Activated CD8-positive, alpha-beta T cell treated with anti-CD3 and anti-CD28 coated beads, Interleukin-2, amount 10 ng/mL, durations not matched to agents 7 days and 5 days (primary cell): ENCODE results near the gene NAT9. TPM values are rescaled to one million over a fixed set of nuclear protein-coding genes. Genes with fewer than 3 reads are reported as not detected.

Experiments used
- ATAC-seq: fragments of 150-1000 bp; cut with Tn5 transposase; one replicate; pipeline ENCODE4 v1.10.0; 2021; ENCODE audit warnings: moderate library complexity
- CTCF ChIA-PET: fragments of 350-600 bp; sonication (Branson Sonifier 250); formaldehyde crosslinking; loops from one replicate; lab custom pipeline; 2021; ENCODE audit warnings: antibody characterized with exemption; lab: Charles Lee
- POLR2A ChIA-PET: fragments of 350-600 bp; sonication (Branson Sonifier 250); formaldehyde crosslinking; loops from one replicate; lab custom pipeline; 2021; ENCODE audit warnings: antibody characterized with exemption; lab: Charles Lee
- DNase-seq: peaks from one replicate; pipeline ENCODE4 v3.0.0-alpha.2; 2020
- H3K27ac Mint-ChIP-seq: one replicate; pipeline ENCODE4 v1.8.0; 2021; ENCODE audit warnings: mild to moderate bottlenecking, mixed read lengths
- H3K27me3 Mint-ChIP-seq: one replicate; pipeline ENCODE4 v1.8.0; 2021; ENCODE audit warnings: low read depth, mixed read lengths
- H3K36me3 Mint-ChIP-seq: one replicate; pipeline ENCODE4 v1.8.0; 2021; ENCODE audit warnings: low read depth, mixed read lengths
- H3K4me1 Mint-ChIP-seq: one replicate; pipeline ENCODE4 v1.8.0; 2021; ENCODE audit warnings: low read depth, mixed read lengths
- H3K4me3 Mint-ChIP-seq: one replicate; pipeline ENCODE4 v1.8.0; 2021; ENCODE audit warnings: mild to moderate bottlenecking, mixed read lengths
- H3K9me3 Mint-ChIP-seq: one replicate; pipeline ENCODE4 v1.8.0; 2022; ENCODE audit warnings: mixed read lengths; ENCODE audit not compliant: insufficient read depth
- total RNA-seq, 2 experiments: library from RNA; stranded (reverse); gene quantifications; one replicate each; pipeline ENCODE4 v1.2.3, GENCODE V29; 2021

Gene NAT9
- 10 to 100 TPM; 28.3 to 30.7 TPM for total RNA-seq

- peaks cover 70% of the 10 kb centered on the region for H3K4me1 Mint-ChIP-seq
- DNase-seq (peak; percentile 99), ATAC-seq (peak; percentile 83)
- H3K36me3 Mint-ChIP-seq, result peaks cover 57% of the 10 kb centered on the region
- H3K9me3 Mint-ChIP-seq, result no peaks in the 10 kb centered on the region
- peak within 1 kb of the TSS; percentile 97 for H3K4me3 Mint-ChIP-seq
- ChIA-PET CTCF (interaction anchor here (0.7 to 8.0 kb wide), 12 partner anchors 12 to 119 kb away, joined by 3 to 73 read pairs (median 7); partner anchors contain the start of gene RAB37), POLR2A (interaction anchor here (0.7 to 3.5 kb wide), 5 partner anchors 16 to 38 kb away, joined by 3 to 11 read pairs (median 6); no protein-coding TSS in a partner anchor)
- no peaks in the 10 kb centered on the region for H3K27me3 Mint-ChIP-seq
- peak within 1 kb of the TSS; percentile 89 for H3K27ac Mint-ChIP-seq
Observed at GRCh38 chr17:74776044-74776962, at the start of gene NAT9. NAT9 (minus strand) TSS chr17:74776345; CDS start chr17:74775698, 647 bp downstream.

- H3K27me3 Mint-ChIP-seq, result no peaks in the 10 kb centered on the region
- ChIA-PET CTCF (no interaction called here), POLR2A (no interaction called here)
- H3K4me3 Mint-ChIP-seq, result no peak overlapping the region
- no peaks in the 10 kb centered on the region for H3K36me3 Mint-ChIP-seq
- H3K27ac Mint-ChIP-seq, result no peak overlapping the region
- ATAC-seq, result no peak
- no peaks in the 10 kb centered on the region for H3K4me1 Mint-ChIP-seq
- no peak for DNase-seq
- no peaks in the 10 kb centered on the region for H3K9me3 Mint-ChIP-seq
Observed at GRCh38 chr17:74824961-74825627, 48.9 kb upstream of the NAT9 start.

GRCh38 chr17:74822939-74823367, 46.8 kb upstream of the NAT9 start:
- H3K9me3 Mint-ChIP-seq, result no peaks in the 10 kb centered on the region
- no peaks in the 10 kb centered on the region for H3K4me1 Mint-ChIP-seq
- no peak overlapping the region for H3K4me3 Mint-ChIP-seq
- H3K27me3 Mint-ChIP-seq, result no peaks in the 10 kb centered on the region
- no peak for ATAC-seq
- H3K27ac Mint-ChIP-seq, result no peak overlapping the region
- DNase-seq, result no peak
- ChIA-PET CTCF (no interaction called here), POLR2A (no interaction called here)
- H3K36me3 Mint-ChIP-seq, result peaks cover 6% of the 10 kb centered on the region

- ChIA-PET POLR2A (no interaction called here), CTCF (no interaction called here)
- ATAC-seq (no peak), DNase-seq (no peak)
- H3K27me3 Mint-ChIP-seq, result no peaks in the 10 kb centered on the region
- no peaks in the 10 kb centered on the region for H3K9me3 Mint-ChIP-seq
- no peak overlapping the region for H3K27ac Mint-ChIP-seq
- no peak overlapping the region for H3K4me3 Mint-ChIP-seq
- no peaks in the 10 kb centered on the region for H3K4me1 Mint-ChIP-seq
- H3K36me3 Mint-ChIP-seq, result peaks cover 6% of the 10 kb centered on the region
Observed at GRCh38 chr17:74822335-74822938, 46.3 kb upstream of the NAT9 start.

- ChIA-PET POLR2A (no interaction called here), CTCF (no interaction called here)
- no peaks in the 10 kb centered on the region for H3K27me3 Mint-ChIP-seq
- no peaks in the 10 kb centered on the region for H3K4me1 Mint-ChIP-seq
- ATAC-seq, result no peak
- no peak for DNase-seq
- H3K4me3 Mint-ChIP-seq, result no peak overlapping the region
- no peaks in the 10 kb centered on the region for H3K9me3 Mint-ChIP-seq
- no peak overlapping the region for H3K27ac Mint-ChIP-seq
- H3K36me3 Mint-ChIP-seq, result peaks cover 6% of the 10 kb centered on the region
Observed at GRCh38 chr17:74821655-74822334, 45.6 kb upstream of the NAT9 start.

- peaks cover 12% of the 10 kb centered on the region for H3K4me1 Mint-ChIP-seq
- ChIA-PET CTCF (interaction anchor here (0.8 kb wide), 2 partner anchors 28 to 45 kb away, joined by 3 read pairs; no protein-coding TSS in a partner anchor), POLR2A (interaction anchor here (0.8 kb wide), 1 partner anchor 10 kb away, joined by 3 read pairs; no protein-coding TSS in a partner anchor)
- H3K27me3 Mint-ChIP-seq, result no peaks in the 10 kb centered on the region
- H3K27ac Mint-ChIP-seq, result no peak overlapping the region
- DNase-seq (no peak), ATAC-seq (no peak)
- peaks cover 12% of the 10 kb centered on the region for H3K36me3 Mint-ChIP-seq
- no peaks in the 10 kb centered on the region for H3K9me3 Mint-ChIP-seq
- no peak overlapping the region for H3K4me3 Mint-ChIP-seq
Observed at GRCh38 chr17:74819801-74820436, 43.8 kb upstream of the NAT9 start.

- Mint-ChIP-seq H3K36me3 (peaks cover 17% of the 10 kb centered on the region), H3K4me1 (peaks cover 14% of the 10 kb centered on the region), H3K9me3 (no peaks in the 10 kb centered on the region), H3K27me3 (no peaks in the 10 kb centered on the region), H3K27ac (no peak overlapping the region), H3K4me3 (no peak overlapping the region)
- CTCF ChIA-PET, result no interaction called here
- DNase-seq (no peak), ATAC-seq (no peak)
- POLR2A ChIA-PET, result no interaction called here
Observed at GRCh38 chr17:74818291-74818938, 42.3 kb upstream of the NAT9 start.

- H3K27ac Mint-ChIP-seq, result no peak overlapping the region
- ATAC-seq, result no peak
- ChIA-PET POLR2A (no interaction called here), CTCF (interaction anchor here (0.7 to 1.5 kb wide), 3 partner anchors 26 to 523 kb away, joined by 3 to 6 read pairs (median 3); no protein-coding TSS in a partner anchor)
- peaks cover 14% of the 10 kb centered on the region for H3K4me1 Mint-ChIP-seq
- no peak for DNase-seq
- H3K36me3 Mint-ChIP-seq, result peaks cover 20% of the 10 kb centered on the region
- H3K9me3 Mint-ChIP-seq, result no peaks in the 10 kb centered on the region
- no peak overlapping the region for H3K4me3 Mint-ChIP-seq
- H3K27me3 Mint-ChIP-seq, result no peaks in the 10 kb centered on the region
Observed at GRCh38 chr17:74816905-74817620, 40.9 kb upstream of the NAT9 start.

- Mint-ChIP-seq H3K4me1 (peaks cover 14% of the 10 kb centered on the region), H3K4me3 (no peak overlapping the region), H3K27me3 (no peaks in the 10 kb centered on the region), H3K9me3 (no peaks in the 10 kb centered on the region), H3K27ac (no peak overlapping the region), H3K36me3 (peaks cover 20% of the 10 kb centered on the region)
- ChIA-PET POLR2A (no interaction called here), CTCF (interaction anchor here (1.4 to 1.5 kb wide), 2 partner anchors 24 to 31 kb away, joined by 3 to 6 read pairs; no protein-coding TSS in a partner anchor)
- DNase-seq (no peak), ATAC-seq (no peak)
Observed at GRCh38 chr17:74815550-74816370, 39.6 kb upstream of the NAT9 start.
